GM21423 (cell line): Measurements from ENCODE around the gene UST.
A peak's percentile ranks its signal among the peaks of the same experiment; 100 is the strongest.
"Not testable (repeated sequence)": the region's sequence is repeated elsewhere in the genome, so short reads cannot be mapped to it uniquely, and the experiment has no call there.

Source experiments
- ATAC-seq: cut with Tn5 transposase; IDR thresholded peaks from one replicate; pipeline ENCODE4 v1.9.1; 2021; ENCODE audit warnings: mild to moderate bottlenecking, moderate library complexity; ENCODE audit not compliant: unreplicated experiment

Gene UST

DNA sequence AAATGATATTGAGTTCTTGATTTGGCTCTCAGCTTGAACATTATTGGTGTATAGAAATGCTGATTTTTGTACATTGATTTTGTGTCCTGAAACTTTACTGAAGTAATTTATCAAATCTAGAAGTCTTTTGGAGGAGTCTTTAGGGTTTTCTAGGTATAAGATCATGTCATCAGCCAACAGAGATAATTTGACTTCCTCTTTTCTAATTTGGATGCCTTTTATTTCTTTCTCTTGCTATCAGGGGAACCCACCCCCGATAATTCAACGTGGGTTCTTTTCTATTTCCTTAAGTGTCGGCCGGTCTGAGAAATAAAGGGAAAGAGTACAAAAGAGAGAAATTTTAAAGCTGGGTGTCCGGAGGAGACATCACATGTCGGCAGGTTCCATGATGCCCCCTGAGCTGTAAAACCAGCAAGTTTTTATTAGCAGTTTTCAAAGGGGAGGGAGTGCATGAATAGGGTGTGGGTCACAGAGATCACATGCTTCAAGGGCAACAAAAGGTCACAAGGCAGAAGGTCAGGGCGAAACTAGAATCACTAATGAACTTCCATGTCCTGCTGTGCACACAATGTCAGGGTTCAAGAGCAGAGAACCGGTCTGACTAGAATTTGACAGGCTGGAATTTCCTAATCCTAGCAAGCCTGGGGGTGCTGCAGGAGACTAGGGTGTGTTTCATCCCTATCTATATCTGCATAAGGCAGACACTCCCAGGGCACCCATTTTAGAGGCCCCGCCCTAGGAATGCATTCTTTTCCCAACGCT, 17.6 kb downstream of the UST start:
- ATAC-seq: not testable (repeated sequence)

- no peak for ATAC-seq
These were observed 19.3 kb downstream of the UST start for GRCh38 chr6:148765898-148766808.

DNA sequence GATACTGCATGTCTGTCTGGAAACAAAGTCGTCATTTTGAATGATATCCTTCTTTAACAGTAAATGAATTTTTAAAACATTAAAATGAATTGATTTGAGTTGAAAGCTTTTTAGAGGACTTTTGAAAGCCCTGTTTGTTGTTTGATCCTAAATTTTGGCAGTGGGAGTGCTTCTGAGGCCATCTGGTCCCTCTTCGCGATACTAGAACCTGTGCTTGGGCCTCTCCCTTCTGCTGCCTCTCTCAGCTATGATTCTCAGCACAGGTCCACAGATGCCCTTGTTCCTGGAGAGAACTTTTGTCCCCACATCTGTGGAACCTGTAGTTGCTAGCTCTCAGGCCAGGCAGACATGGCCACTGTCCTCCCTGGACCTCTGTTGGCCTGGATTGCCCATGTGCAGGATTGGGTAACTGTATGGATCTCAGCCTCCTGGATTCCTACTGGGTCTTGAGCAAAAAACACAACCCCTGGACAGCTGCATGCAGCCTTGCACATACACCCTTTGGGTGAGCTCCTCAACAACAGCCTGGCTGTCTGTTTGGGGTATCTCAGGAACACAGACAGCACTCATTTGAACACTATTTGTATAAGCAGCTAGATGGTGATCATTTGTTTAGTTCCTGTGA, 21.9 kb downstream of the UST start:
- ATAC-seq: no peak

GRCh38 chr6:148769304-148769968, 22.6 kb downstream of the UST start:
- no peak for ATAC-seq

- ATAC-seq: no peak
These were observed 23.8 kb downstream of the UST start for GRCh38 chr6:148770408-148771211.

DNA sequence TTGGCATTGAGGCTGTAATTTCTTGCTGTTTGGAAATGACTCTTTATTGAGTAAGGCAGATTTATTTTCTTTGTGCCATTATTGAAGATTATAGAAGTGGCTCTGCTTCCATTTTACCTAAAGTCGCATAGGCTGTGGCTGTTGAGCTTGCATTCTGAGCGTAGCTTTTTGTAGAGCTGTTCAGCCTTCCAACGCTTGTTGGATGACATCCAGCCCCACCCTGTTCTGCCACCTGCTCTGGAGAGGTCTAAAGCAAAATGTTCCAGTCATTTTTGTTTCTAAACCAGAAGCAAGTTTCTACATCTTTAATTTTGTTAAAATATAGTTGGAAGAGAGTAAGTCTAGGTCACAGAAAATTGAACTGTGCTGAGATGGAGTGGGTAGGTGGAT, 24.4 kb downstream of the UST start:
- ATAC-seq: no peak

DNA sequence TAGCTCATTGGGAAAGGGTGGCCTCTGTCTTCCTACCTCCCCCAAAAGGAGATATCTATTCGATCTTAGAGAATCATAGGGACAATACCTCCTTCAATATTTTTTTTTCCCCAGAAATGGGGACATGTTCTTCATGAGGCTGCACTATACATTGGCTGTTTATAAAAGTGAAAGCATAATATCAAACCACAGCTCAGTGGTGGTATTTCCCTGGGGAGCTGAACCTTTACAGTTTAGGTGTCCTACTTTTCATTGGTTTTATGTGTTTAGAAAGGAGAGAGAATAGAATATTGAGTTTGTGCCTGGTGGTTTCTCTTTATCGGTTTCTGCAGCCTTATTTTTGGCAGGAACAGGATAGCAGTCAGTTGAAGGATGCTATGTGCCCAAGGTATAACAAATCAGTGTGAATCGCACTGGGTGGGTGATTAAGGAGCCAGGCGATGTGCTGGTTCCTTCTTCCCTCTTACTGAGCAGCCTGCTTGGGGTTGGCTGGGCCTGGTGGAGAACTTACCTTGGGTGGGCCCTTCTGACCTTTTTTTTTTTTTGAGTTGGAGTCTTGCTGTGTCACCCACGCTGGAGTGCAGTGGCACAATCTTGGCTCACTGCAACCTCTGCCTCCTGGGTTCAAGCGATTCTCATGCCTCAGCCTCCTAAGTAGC, 25.2 kb downstream of the UST start:
- ATAC-seq: no peak

- no peak for ATAC-seq
These were observed 28.3 kb downstream of the UST start for GRCh38 chr6:148775161-148775560.

DNA sequence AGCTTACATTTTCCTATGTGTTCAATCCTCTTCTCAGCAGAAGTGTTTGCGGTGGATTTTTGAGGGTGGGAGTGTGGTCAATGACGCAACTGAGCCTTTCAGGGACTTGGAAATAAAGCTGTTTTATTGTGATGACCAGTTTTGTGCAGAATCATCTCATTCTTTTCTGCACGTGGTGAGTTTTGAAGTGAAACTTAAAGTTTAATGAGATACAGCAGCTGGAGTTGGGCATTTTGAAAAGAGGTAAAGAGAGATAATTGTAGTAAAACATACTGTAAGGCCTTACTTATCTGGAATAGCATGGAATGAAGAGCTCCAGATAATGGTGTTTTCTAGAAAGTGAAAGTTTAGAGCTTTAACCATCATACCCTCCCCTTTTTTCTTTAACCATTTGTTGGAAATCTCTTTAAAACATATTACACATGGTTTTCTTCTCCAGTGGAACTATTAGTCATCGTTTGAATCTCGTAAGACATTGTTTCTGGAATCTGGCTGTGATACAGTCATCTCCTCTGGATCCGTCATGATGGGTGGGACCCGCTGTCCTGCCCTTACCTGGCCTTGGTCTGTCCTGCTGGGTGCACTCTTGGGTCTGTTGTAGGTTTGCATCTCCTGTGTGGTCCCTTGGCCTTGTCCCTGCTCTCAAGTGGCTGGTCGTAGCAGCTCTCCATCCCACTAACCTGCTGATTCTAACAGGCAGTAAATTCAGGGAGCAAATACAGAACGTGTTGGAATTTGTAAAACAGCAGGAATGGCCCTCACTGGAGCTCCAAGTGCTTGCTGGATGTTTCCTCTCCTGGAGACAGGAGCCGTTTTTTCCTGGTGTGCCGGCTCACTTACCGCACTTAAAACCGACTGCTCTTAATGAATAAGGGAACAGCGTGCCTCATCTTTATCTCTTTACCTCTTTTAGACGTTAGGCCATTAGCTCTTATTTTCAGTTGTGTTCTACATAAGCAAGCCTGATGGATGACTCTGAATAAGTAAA, 29.8 kb downstream of the UST start:
- ATAC-seq: no peak

DNA sequence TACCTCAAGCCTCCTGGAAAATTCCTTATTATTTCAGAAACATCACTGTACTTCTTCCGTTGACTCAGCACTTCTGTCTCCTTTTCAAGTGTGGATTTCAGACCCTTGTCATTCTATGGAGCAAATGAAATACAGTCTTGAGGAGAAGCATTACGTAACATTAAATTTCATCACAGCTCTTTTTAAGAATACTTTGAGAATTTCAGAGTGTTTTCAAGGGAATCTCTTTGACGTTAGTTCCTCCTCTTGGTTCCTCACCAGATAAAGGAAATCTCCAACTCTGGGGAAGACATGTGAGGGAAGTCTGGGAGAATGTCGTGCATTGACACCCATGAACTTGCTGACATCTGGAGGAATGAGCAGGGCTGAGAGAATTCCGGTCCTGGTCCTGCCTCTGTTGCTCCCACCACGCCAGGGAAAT, 32.3 kb downstream of the UST start:
- no peak for ATAC-seq

GRCh38 chr6:148780423-148780822, 33.6 kb downstream of the UST start:
- ATAC-seq: not testable (repeated sequence)

DNA sequence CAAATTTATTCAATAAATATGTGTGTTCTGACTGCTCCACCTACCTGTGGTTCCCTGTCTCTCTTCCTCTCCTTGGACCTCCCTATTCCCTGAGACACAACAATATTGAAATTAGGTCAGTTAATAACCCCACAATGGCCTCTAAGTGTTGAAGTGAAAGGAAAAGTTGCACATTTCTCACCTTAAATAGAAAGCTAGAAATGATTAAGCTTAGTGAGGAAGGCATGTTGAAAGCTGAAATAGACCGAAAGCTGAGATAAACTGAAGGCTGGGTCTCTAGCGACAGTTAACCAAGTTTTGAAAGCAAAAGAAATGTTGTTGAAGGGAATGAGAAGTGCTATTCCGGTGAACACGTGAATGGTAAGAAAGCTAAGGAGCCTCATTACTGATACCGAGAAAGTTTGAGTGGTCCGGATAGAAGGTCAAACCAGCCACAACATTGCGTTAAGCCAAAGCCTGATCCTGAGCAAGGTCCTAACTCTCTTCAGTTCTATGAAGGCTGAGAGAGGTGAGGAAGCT, 34.1 kb downstream of the UST start:
- peak; percentile 93 for ATAC-seq

- no peak for ATAC-seq
These were observed 43.1 kb downstream of the UST start for GRCh38 chr6:148789948-148790347.

DNA sequence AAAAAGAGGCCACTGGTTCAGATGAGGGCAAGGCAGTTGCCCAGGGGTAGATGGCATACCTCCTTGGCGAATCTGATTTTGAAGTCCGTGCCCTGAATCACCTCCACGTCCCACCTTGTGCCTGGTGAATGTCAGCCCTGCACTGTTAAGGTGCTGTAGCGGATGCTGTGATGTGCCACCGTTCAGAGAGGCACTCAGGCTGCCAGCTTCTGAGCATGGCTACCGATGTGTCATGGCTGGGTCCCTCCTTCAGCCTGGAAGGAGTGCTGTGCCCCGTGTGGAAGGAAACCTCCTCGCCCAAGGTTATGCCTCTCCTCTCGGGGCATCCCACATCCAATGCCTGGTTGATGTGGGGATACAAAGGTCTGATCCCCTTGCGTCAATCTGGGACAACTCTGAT, 43.6 kb downstream of the UST start:
- no peak for ATAC-seq

GRCh38 chr6:148790817-148791216, 44.0 kb downstream of the UST start:
- ATAC-seq: peak; percentile 53

- ATAC-seq: no peak
These were observed 44.5 kb downstream of the UST start for GRCh38 chr6:148791372-148791771.

DNA sequence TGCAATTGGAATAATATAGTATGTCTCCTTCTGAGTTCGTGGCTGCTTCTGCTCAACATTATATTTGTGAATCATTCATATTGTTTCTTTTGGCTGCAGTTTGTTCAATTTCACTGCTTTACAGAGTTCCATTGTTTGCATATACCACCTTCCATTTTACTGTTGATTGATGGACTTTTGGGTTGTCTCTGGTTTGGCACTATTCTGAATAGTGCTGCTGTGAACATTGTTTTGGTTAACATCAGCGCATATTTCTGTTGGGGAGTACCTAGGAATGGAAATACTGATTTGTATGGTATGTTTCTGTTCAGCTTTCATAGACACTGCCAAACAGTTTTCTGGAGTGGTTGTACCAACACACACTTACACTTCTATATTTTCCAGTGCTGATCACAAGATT, 46.9 kb downstream of the UST start:
- no peak for ATAC-seq

GRCh38 chr6:148794797-148795196, 48.0 kb downstream of the UST start:
- ATAC-seq: no peak
